Pons (tissue), 1 donor: ENCODE measurements around the gene RAB36.
A peak's percentile ranks its signal among the peaks of the same experiment; 100 is the strongest.

ENCODE experiments used
- DNase-seq: peaks from one replicate; pipeline ENCODE4 v3.0.0-alpha.2; 2016; ENCODE audit warnings: low spot score

RAB36 gene

GRCh38 chr22:23144932-23145877 lies at the start of gene RAB36:
RAB36 (plus strand) TSS chr22:23145477; CDS start chr22:23146617, 1,140 bp downstream.
- peak; percentile 86 for DNase-seq

- DNase-seq: no peak
Observed at GRCh38 chr22:23095733-23096342, 49.4 kb upstream of the RAB36 start.

- no peak for DNase-seq
Observed at GRCh38 chr22:23097412-23098229, 47.7 kb upstream of the RAB36 start.

- no peak for DNase-seq
Observed at GRCh38 chr22:23098230-23098705, 47.0 kb upstream of the RAB36 start.

- peak; percentile 69 for DNase-seq
Observed at GRCh38 chr22:23098718-23099530, 46.4 kb upstream of the RAB36 start.

- DNase-seq: no peak
Observed at GRCh38 chr22:23099531-23099804, 45.8 kb upstream of the RAB36 start.

- no peak for DNase-seq
Observed at GRCh38 chr22:23100124-23100801, 45.0 kb upstream of the RAB36 start.

- DNase-seq: no peak
Observed at GRCh38 chr22:23101524-23101923, 43.8 kb upstream of the RAB36 start.

GRCh38 chr22:23102002-23102655 lies 43.1 kb upstream of the RAB36 start:
- no peak for DNase-seq

- DNase-seq: no peak
Observed at GRCh38 chr22:23102776-23103175, 42.5 kb upstream of the RAB36 start.

GRCh38 chr22:23103199-23103954 lies 41.9 kb upstream of the RAB36 start:
- DNase-seq: peak; percentile 52

GRCh38 chr22:23104187-23104971 lies 40.9 kb upstream of the RAB36 start:
- peak; percentile 65 for DNase-seq

- DNase-seq: no peak
Observed at GRCh38 chr22:23105304-23105703, 40.0 kb upstream of the RAB36 start.

GRCh38 chr22:23105919-23106318 lies 39.4 kb upstream of the RAB36 start:
- DNase-seq: no peak

GRCh38 chr22:23106344-23106743 lies 38.9 kb upstream of the RAB36 start:
- DNase-seq: no peak

GRCh38 chr22:23106906-23107367 lies 38.3 kb upstream of the RAB36 start:
- DNase-seq: no peak

GRCh38 chr22:23107487-23108248 lies 37.6 kb upstream of the RAB36 start:
- DNase-seq: no peak
